ENCODE data around the gene DCLK1. TPM values are rescaled to one million over a fixed set of nuclear protein-coding genes. Genes with fewer than 3 reads are reported as not detected.
A peak's percentile ranks its signal among the peaks of the same experiment; 100 is the strongest.

The DCLK1 gene
- total RNA-seq, 1 experiment from 2014 or later = not detected

DNA sequence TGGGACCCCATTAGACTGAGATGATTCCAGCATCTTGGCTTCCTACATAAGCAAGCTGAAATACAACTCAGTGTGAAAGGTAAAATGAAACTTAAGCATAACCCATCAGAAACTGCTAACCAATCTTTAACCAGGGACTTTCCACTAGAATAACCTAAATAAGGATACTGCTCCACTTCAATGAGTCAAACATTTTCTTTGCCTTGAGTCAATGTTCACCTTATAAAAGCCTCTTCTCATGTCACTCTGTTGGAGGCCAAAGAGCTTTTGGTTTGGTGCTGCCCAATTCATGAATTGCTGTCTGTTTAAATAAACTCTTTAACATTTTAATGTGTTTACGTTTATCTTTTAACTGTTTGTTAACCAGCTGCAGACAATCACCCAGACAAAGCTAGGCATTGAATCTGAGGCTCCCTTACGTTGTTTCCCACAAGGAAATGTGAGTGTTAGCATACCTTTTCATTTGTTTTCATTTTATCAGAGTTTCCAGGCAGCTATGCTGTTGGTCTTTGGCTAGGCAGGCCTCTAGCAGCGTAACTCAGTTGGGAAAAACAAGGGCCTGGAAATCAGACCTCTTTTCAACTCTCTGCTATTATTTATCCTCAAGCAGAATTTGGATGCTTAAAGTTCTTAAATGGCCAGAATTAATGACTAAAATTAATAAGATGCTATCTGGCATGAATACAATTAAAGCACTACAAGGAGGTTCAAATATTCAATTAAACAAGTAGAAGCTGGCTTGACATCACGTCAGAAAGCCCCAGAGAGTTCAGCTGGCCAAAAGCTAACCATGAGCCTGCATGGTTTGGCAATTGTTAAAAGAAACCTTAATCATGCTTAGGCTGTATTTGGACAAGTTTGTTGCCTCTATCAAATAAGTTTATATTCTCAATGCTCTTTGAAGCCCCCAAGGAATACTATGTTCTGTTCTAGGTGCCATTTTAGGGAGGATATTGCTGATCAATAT is 200.2 kb downstream of the DCLK1 start:
- intact Hi-C loops (cut with micrococcal nuclease; ENCODE audit: unreplicated experiment) = no loop called here
- no peak for DNase-seq (ENCODE audit: low read depth, low spot score)
- Histone ChIP-seq H3K4me1 (ENCODE audit: control insufficient read depth, insufficient read depth, low read length) (no peaks in the 10 kb centered on the region), H3K4me3 (ENCODE audit: low read depth in 2 of 2, low read length in 2 of 2) (no peak overlapping the region), H3K9me3 (ENCODE audit: control insufficient read depth, insufficient read depth, low read depth, low read length) (no peaks in the 10 kb centered on the region), H3K36me3 (ENCODE audit: control insufficient read depth, insufficient read depth, low read length) (no peaks in the 10 kb centered on the region), H3K27me3 (ENCODE audit: control insufficient read depth, insufficient read depth, low read length) (no peaks in the 10 kb centered on the region), H3K27ac (ENCODE audit: low read length) (no peak overlapping the region)
- ChIA-PET POLR2A (no interaction called here), CTCF (no interaction called here)
- no peak for ATAC-seq
- TF ChIP-seq TCF7L2 (IDR thresholded peaks at IDR 0.05; ENCODE audit: low read depth, low read length) = no peak
- BruUV-seq (replicated peaks) = no TSS peak
- in situ Hi-C loops (cut with HindIII; ENCODE audit: low pct_unique_long_range_greater_than_20kb, low sequenced_read_pairs) = no loop called here

DNA sequence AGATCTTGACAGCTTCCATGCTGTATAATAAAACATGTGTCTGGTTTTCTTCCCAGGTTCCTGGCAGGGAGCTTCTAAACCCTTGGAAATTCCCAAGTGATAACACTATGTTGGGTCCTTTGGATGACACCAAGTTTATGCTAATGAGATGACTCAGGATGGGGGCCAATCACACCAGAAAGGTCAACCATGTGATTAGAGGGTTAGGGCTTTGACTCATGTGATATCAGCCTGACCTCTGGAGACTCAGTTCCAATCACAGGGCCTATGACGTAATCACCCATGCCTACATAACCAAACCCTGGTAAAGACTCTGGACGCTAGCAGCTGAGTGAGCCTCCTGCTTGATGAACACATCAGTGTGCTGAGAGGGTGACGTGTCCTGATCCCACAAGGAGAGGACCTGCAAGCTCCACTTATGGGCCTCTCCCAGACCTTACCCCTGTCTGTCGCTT is 203.6 kb downstream of the DCLK1 start:
- Histone ChIP-seq H3K4me1 (ENCODE audit: control insufficient read depth, insufficient read depth, low read length) (no peaks in the 10 kb centered on the region), H3K27me3 (ENCODE audit: control insufficient read depth, insufficient read depth, low read length) (no peaks in the 10 kb centered on the region), H3K4me3 (ENCODE audit: low read depth in 2 of 2, low read length in 2 of 2) (no peak overlapping the region), H3K9me3 (ENCODE audit: control insufficient read depth, insufficient read depth, low read depth, low read length) (no peaks in the 10 kb centered on the region), H3K36me3 (ENCODE audit: control insufficient read depth, insufficient read depth, low read length) (no peaks in the 10 kb centered on the region), H3K27ac (ENCODE audit: low read length) (no peak overlapping the region)
- TF ChIP-seq, protein P1, sequence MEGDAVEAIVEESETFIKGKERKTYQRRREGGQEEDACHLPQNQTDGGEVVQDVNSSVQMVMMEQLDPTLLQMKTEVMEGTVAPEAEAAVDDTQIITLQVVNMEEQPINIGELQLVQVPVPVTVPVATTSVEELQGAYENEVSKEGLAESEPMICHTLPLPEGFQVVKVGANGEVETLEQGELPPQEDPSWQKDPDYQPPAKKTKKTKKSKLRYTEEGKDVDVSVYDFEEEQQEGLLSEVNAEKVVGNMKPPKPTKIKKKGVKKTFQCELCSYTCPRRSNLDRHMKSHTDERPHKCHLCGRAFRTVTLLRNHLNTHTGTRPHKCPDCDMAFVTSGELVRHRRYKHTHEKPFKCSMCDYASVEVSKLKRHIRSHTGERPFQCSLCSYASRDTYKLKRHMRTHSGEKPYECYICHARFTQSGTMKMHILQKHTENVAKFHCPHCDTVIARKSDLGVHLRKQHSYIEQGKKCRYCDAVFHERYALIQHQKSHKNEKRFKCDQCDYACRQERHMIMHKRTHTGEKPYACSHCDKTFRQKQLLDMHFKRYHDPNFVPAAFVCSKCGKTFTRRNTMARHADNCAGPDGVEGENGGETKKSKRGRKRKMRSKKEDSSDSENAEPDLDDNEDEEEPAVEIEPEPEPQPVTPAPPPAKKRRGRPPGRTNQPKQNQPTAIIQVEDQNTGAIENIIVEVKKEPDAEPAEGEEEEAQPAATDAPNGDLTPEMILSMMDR (IDR thresholded peaks at IDR 0.05) = no peak
- TF ChIP-seq, protein P2, sequence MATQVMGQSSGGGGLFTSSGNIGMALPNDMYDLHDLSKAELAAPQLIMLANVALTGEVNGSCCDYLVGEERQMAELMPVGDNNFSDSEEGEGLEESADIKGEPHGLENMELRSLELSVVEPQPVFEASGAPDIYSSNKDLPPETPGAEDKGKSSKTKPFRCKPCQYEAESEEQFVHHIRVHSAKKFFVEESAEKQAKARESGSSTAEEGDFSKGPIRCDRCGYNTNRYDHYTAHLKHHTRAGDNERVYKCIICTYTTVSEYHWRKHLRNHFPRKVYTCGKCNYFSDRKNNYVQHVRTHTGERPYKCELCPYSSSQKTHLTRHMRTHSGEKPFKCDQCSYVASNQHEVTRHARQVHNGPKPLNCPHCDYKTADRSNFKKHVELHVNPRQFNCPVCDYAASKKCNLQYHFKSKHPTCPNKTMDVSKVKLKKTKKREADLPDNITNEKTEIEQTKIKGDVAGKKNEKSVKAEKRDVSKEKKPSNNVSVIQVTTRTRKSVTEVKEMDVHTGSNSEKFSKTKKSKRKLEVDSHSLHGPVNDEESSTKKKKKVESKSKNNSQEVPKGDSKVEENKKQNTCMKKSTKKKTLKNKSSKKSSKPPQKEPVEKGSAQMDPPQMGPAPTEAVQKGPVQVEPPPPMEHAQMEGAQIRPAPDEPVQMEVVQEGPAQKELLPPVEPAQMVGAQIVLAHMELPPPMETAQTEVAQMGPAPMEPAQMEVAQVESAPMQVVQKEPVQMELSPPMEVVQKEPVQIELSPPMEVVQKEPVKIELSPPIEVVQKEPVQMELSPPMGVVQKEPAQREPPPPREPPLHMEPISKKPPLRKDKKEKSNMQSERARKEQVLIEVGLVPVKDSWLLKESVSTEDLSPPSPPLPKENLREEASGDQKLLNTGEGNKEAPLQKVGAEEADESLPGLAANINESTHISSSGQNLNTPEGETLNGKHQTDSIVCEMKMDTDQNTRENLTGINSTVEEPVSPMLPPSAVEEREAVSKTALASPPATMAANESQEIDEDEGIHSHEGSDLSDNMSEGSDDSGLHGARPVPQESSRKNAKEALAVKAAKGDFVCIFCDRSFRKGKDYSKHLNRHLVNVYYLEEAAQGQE (IDR thresholded peaks at IDR 0.05; ENCODE audit: insufficient read depth in 1 of 2, low read depth in 2 of 2, low read length in 1 of 2) = no peak
- ATAC-seq (no peak), DNase-seq (ENCODE audit: low read depth, low spot score) (peak; percentile 4)
- intact Hi-C loops (cut with micrococcal nuclease; ENCODE audit: unreplicated experiment) (no loop called here), in situ Hi-C loops (cut with HindIII; ENCODE audit: low pct_unique_long_range_greater_than_20kb, low sequenced_read_pairs) (no loop called here)
- ChIA-PET POLR2A (no interaction called here), CTCF (no interaction called here)
- no TSS peak for BruUV-seq (replicated peaks)

DNA sequence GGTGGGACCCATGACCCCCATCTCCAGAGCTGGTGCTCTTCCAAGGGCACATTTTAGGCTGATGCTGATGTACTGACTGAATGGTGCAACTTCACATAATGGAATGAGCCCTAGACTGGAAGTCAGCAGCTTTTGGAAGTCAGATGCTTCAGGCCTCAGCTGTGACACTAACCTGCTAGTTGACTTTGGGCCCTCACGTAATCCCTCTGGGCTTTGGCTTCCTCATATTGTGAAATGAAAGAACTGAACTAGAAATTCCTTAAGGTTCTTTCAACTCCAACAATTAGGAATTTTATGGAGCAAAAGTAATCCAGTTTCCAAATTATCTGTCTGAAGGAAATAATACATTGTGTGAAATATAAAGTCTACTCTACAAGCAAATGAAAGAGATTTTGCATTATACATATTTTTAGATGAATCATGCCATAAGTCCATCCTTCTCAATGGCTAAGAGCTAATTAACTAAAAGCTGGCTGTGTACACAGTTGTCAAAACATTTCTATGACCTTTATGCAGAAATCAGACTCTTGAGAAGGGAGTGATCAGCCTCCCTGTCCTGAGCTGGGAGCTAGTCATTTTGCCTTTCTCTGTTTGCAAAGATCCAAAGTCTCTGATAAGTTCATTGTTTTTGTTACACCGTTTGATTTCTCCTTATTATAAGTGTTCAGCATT is 204.2 kb downstream of the DCLK1 start:
- ChIA-PET CTCF (no interaction called here), POLR2A (no interaction called here)
- H3K27me3 ChIP-seq (ENCODE audit: control insufficient read depth, insufficient read depth, low read length) = no peaks in the 10 kb centered on the region
- H3K4me3 ChIP-seq (ENCODE audit: low read depth in 2 of 2, low read length in 2 of 2) = no peak overlapping the region
- ATAC-seq (no peak), DNase-seq (ENCODE audit: low read depth, low spot score) (no peak)
- TF ChIP-seq SIN3A (IDR thresholded peaks at IDR 0.05; ENCODE audit: borderline replicate concordance, insufficient read depth, low read depth, low read length) (no peak), TCF7L2 (IDR thresholded peaks at IDR 0.05; ENCODE audit: low read depth, low read length) (no peak), POLR2AphosphoS5 (IDR thresholded peaks at IDR 0.05; ENCODE audit: low read depth, low read length) (no peak)
- TF ChIP-seq, protein P1 (IDR thresholded peaks at IDR 0.05) = no peak
- TF ChIP-seq, protein P2 (IDR thresholded peaks at IDR 0.05; ENCODE audit: insufficient read depth in 1 of 2, low read depth in 2 of 2, low read length in 1 of 2) = no peak
- no peaks in the 10 kb centered on the region for H3K4me1 ChIP-seq (ENCODE audit: control insufficient read depth, insufficient read depth, low read length)
- in situ Hi-C loops (cut with HindIII; ENCODE audit: low pct_unique_long_range_greater_than_20kb, low sequenced_read_pairs) = no loop called here
- no peaks in the 10 kb centered on the region for H3K9me3 ChIP-seq (ENCODE audit: control insufficient read depth, insufficient read depth, low read depth, low read length)
- H3K27ac ChIP-seq (ENCODE audit: low read length) = no peak overlapping the region
- no peaks in the 10 kb centered on the region for H3K36me3 ChIP-seq (ENCODE audit: control insufficient read depth, insufficient read depth, low read length)
- intact Hi-C loops (cut with micrococcal nuclease; ENCODE audit: unreplicated experiment) = no loop called here
- no TSS peak for BruUV-seq (replicated peaks)
